ENCODE data around the gene GTPBP6. TPM values are rescaled to one million over a fixed set of nuclear protein-coding genes. Genes with fewer than 3 reads are reported as not detected.
A peak's percentile ranks its signal among the peaks of the same experiment; 100 is the strongest.
"Not testable (repeated sequence)": the region's sequence is repeated elsewhere in the genome, so short reads cannot be mapped to it uniquely, and the experiment has no call there.

GTPBP6 gene
- total and polyA plus RNA-seq, 7 donors, result 22.4 to 65.8 (median 36.0) TPM

DNA sequence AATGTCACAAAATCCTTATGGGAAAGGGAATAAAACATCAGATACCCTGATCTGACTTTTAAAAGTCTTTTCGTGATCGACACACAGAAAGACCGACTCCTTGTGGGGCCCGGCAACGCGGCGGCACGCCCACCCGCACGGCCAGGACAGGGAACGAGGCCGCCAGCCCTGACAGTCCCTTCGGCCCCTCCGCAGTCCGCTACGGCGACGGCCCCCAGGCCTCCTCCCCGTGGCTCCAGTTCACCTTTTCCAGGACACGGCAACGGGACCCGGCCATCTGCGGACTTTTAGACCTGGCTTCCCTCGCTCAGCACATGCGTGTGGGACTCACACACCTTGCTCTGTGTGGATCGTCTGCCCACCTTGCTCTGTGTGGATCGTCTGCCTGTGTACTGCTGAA, 33.6 kb upstream of the GTPBP6 start:
- 96 to 97% methylated on average over 27 of the region's 27 CpGs for WGBS, 2 donors
- TF ChIP-seq POLR2AphosphoS5 (IDR thresholded peaks at IDR 0.05) (no peak), EP300 (IDR thresholded peaks at IDR 0.05) (no peak), POLR2A (IDR thresholded peaks at IDR 0.05) (no peak)
- TF ChIP-seq, protein P1, sequence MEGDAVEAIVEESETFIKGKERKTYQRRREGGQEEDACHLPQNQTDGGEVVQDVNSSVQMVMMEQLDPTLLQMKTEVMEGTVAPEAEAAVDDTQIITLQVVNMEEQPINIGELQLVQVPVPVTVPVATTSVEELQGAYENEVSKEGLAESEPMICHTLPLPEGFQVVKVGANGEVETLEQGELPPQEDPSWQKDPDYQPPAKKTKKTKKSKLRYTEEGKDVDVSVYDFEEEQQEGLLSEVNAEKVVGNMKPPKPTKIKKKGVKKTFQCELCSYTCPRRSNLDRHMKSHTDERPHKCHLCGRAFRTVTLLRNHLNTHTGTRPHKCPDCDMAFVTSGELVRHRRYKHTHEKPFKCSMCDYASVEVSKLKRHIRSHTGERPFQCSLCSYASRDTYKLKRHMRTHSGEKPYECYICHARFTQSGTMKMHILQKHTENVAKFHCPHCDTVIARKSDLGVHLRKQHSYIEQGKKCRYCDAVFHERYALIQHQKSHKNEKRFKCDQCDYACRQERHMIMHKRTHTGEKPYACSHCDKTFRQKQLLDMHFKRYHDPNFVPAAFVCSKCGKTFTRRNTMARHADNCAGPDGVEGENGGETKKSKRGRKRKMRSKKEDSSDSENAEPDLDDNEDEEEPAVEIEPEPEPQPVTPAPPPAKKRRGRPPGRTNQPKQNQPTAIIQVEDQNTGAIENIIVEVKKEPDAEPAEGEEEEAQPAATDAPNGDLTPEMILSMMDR (IDR thresholded peaks at IDR 0.05), result no peak

DNA sequence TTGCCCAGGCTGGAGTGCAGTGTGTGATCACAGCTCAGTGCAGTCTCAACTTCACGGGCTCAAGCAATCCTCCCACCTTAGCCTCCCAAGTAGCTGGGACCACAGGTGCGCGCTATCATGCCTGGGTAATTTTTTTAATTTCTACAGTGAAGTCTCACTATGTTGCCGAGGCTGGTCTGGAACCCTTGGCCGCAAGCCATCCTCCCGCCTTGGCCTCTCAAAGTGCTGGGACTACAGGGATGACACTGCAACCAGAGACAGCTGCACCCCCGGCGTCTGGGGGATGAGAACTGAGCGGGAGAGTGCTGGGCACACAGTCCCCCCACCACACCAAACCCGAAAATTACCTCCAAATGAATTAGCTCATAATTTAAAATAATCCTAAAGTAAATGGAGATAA, 33.1 kb upstream of the GTPBP6 start:
- H3K4me3 ChIP-seq, result no peak overlapping the region

More for the DNA sequence above, 33.6 kb upstream of the GTPBP6 start:
- Histone ChIP-seq H3K9me3 (no peaks in the 10 kb centered on the region), H3K4me3 (no peak overlapping the region), H3K36me3 (no peaks in the 10 kb centered on the region), H3K4me1 (no peaks in the 10 kb centered on the region), H3K27ac (no peak overlapping the region), H3K27me3 (no peaks in the 10 kb centered on the region)
- DNase-seq, result no peak
- intact Hi-C loops (cut with DNase I), result no loop called here

DNA sequence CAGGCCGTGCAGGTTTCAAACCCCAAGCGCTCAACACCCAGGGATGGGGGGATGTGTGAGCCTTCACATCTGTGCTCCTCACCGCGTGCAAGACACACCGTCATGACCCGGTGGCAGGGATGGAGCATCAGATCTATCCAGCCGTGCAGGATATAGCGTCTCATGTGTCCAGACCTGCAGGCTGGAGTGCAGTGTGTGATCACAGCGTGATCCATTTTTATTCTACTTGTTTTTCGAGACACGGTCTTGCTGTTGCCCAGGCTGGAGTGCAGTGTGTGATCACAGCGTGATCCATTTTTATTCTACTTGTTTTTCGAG, 32.7 kb upstream of the GTPBP6 start:
- WGBS, 2 donors, result 96 to 97% methylated on average over 11 of the region's 13 CpGs
- H3K27ac ChIP-seq; intact Hi-C loops (cut with DNase I): not testable (repeated sequence)

More for the DNA sequence above, 33.1 kb upstream of the GTPBP6 start:
- Histone ChIP-seq H3K27me3 (no peaks in the 10 kb centered on the region), H3K4me1 (no peaks in the 10 kb centered on the region), H3K27ac (no peak overlapping the region), H3K9me3 (no peaks in the 10 kb centered on the region), H3K36me3 (no peaks in the 10 kb centered on the region)
- 95 to 96% methylated on average over 10 of the region's 10 CpGs for WGBS, 2 donors
- TF ChIP-seq, protein P1 (IDR thresholded peaks at IDR 0.05), result no peak
- TF ChIP-seq POLR2AphosphoS5 (IDR thresholded peaks at IDR 0.05) (no peak), EP300 (IDR thresholded peaks at IDR 0.05) (no peak), POLR2A (IDR thresholded peaks at IDR 0.05) (no peak)
- intact Hi-C loops (cut with DNase I), result no loop called here
- no peak for DNase-seq

DNA sequence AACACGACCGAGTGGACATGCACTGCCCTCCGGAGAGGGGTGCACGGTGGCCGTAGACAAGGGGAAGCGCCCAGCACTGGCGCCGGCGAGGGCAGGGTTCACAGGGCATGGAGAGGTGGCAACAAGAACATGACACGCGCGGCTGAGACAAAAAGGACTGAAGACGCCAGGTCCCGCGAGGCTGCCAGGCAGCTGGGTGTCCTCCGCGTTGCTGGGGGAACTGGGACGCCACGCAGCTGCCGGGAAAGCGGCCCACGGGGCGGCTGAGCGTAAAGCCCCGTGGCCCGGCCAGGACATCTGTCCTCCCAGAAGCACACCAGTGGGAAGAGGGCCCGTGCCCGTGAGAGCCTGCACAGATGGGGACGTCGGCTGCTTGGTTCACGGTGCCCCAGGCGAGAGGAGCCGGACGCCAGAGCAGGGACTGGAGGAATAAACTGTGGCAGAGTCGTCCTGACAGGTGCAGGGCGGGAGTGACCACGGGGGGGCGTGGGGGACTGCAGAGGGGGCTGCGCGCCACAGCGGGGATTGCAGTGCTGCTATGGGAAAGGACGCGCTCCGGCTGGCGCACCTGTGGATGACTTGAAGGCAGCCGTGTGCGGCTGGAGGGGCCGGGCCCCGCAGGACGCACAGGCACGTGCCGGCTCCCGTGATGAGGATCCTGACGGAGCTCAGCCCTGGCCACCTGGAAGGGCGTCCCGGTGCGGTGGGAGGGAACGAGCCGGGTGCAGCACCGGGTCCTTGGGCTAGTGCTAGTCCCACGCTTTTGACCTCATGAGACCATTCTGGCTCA, 32.1 kb upstream of the GTPBP6 start:
- Histone ChIP-seq H3K27me3 (no peaks in the 10 kb centered on the region), H3K9me3 (no peaks in the 10 kb centered on the region), H3K4me1 (no peaks in the 10 kb centered on the region), H3K36me3 (peaks cover 0 to 4% (median 0%) of the 10 kb centered on the region in 4 donors), H3K4me3 (no peak overlapping the region), H3K27ac (no peak overlapping the region)
- intact Hi-C loops (cut with DNase I), result no loop called here
- WGBS, 2 donors, result 96% methylated on average over 61 of the region's 61 CpGs
- TF ChIP-seq, protein P1 (IDR thresholded peaks at IDR 0.05), result no peak
- TF ChIP-seq POLR2A (IDR thresholded peaks at IDR 0.05) (no peak), EP300 (IDR thresholded peaks at IDR 0.05) (no peak), POLR2AphosphoS5 (IDR thresholded peaks at IDR 0.05) (no peak)
- DNase-seq, result peak; percentile 33

More for the DNA sequence above, 32.7 kb upstream of the GTPBP6 start:
- H3K4me3 ChIP-seq, H3K27me3 ChIP-seq, DNase-seq, H3K4me1 ChIP-seq, H3K9me3 ChIP-seq, H3K36me3 ChIP-seq: not testable (repeated sequence)

DNA sequence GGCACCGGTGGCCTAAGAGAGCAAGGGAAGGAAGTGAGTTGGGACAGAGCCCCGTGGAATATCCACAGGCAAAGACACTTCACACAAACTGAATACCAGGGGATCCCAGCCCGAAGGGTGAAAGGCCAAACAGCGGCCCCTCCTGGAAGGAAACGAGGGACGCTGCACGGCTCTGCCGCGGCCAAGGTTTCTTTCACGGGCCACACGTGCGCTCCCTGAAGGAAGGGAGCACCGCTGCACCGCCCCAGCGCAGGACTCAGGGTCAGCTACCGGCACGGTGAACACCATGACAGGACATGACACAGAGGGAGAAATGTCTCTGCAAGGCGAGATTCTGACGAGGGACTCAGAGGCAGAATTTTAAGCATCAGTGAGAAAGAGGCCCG, 31.5 kb upstream of the GTPBP6 start:
- H3K36me3 ChIP-seq, result peaks cover 0 to 6% (median 0%) of the 10 kb centered on the region in 4 donors
- WGBS, 2 donors, result 89 to 95% methylated on average over 20 of the region's 20 CpGs
- H3K27ac ChIP-seq, result no peak overlapping the region
- TF ChIP-seq POLR2A (IDR thresholded peaks at IDR 0.05), result no peak
- TF ChIP-seq POLR2AphosphoS5 (IDR thresholded peaks at IDR 0.05), result no peak
- TF ChIP-seq, protein P1 (IDR thresholded peaks at IDR 0.05), result no peak
- intact Hi-C loops (cut with DNase I), result no loop called here
- H3K4me3 ChIP-seq, result no peak overlapping the region
- no peaks in the 10 kb centered on the region for H3K9me3 ChIP-seq
- no peak for DNase-seq
- H3K4me1 ChIP-seq, result no peaks in the 10 kb centered on the region
- no peaks in the 10 kb centered on the region for H3K27me3 ChIP-seq
